IMR-90 (cell line): Measurements from ENCODE around the gene FXYD6. TPM values are rescaled to one million over a fixed set of nuclear protein-coding genes. Genes with fewer than 3 reads are reported as not detected.

ENCODE experiments used
- ATAC-seq: fragments of 200-7000 bp; cut with Tn5 transposase; 2 replicates; pipeline ENCODE4 v1.9.1; 2020; ENCODE audit warnings: low read depth, mild to moderate bottlenecking, moderate library complexity
- BruUV-seq: library from RNA; stranded (reverse); fragments of 400-500 nt; replicated peaks from 2 replicates; lab custom pipeline; 2021; lab: Mats Ljungman, UMichigan
- CTCF ChIA-PET: fragments of 300-600 bp; formaldehyde crosslinking; extraction: SDS; loops from one replicate; lab custom pipeline; 2021; ENCODE audit warnings: antibody characterized with exemption; lab: Yijun Ruan, JAX
- POLR2A ChIA-PET: fragments of 300-600 bp; sonication (Branson Sonifier 250); formaldehyde crosslinking; loops from one replicate; lab custom pipeline; 2022; ENCODE audit warnings: antibody characterized with exemption; ENCODE audit not compliant: unreplicated experiment; lab: Charles Lee
- DNase-seq: peaks from one replicate; pipeline ENCODE4 v3.0.0; 2013
- H2AFZ ChIP-seq: replicated peaks from 2 replicates; pipeline ENCODE3; 2013; ENCODE audit warnings: low read length, mild to moderate bottlenecking; ENCODE audit not compliant: poor library complexity
- H2AK5ac ChIP-seq: 2 replicates; pipeline ENCODE4 v1.6.1; 2013; ENCODE audit warnings: low read depth, low read length, inconsistent platforms
- H2AK9ac ChIP-seq: replicated peaks from 2 replicates; pipeline ENCODE3; 2013; ENCODE audit warnings: mild to moderate bottlenecking, low read depth, low read length, moderate library complexity; ENCODE audit not compliant: poor library complexity
- H2BK120ac ChIP-seq: 2 replicates; pipeline ENCODE4 v1.6.1; 2013; ENCODE audit warnings: low read depth, low read length, inconsistent platforms
- H2BK15ac ChIP-seq: 3 replicates; pipeline ENCODE4 v1.6.1; 2013; ENCODE audit warnings: low read depth, low read length, inconsistent platforms
- H2BK20ac ChIP-seq: 2 replicates; pipeline ENCODE4 v1.6.1; 2013; ENCODE audit warnings: low read depth, mild to moderate bottlenecking, inconsistent platforms, low read length, moderate library complexity
- H2BK5ac ChIP-seq: 2 replicates; pipeline ENCODE4 v1.6.1; 2013; ENCODE audit warnings: mild to moderate bottlenecking, low read depth, low read length, inconsistent platforms; ENCODE audit not compliant: poor library complexity, severe bottlenecking
- H3K14ac ChIP-seq: replicated peaks from 2 replicates; pipeline ENCODE4 v1.6.1; 2013; ENCODE audit warnings: low read depth, low read length, inconsistent platforms
- H3K18ac ChIP-seq: 2 replicates; pipeline ENCODE4 v1.6.1; 2013; ENCODE audit warnings: low read depth, low read length, control low read depth
- H3K23ac ChIP-seq: 2 replicates; pipeline ENCODE4 v1.6.1; 2013; ENCODE audit warnings: low read depth, low read length, inconsistent platforms
- H3K27ac ChIP-seq: 2 replicates; pipeline ENCODE4 v1.5.1; 2013; ENCODE audit warnings: mild to moderate bottlenecking, control low read depth, low read length; ENCODE audit not compliant: insufficient read depth
- H3K27me3 ChIP-seq: 2 replicates; pipeline ENCODE4 v1.6.1; 2013; ENCODE audit warnings: low read length; ENCODE audit not compliant: control insufficient read depth, insufficient read depth
- H3K36me3 ChIP-seq: 2 replicates; pipeline ENCODE4 v1.6.1; 2013; ENCODE audit warnings: low read length, mixed read lengths; ENCODE audit not compliant: control insufficient read depth, insufficient read depth
- H3K4ac ChIP-seq: 2 replicates; pipeline ENCODE4 v1.6.1; 2013; ENCODE audit warnings: low read depth, low read length, inconsistent platforms
- H3K4me1 ChIP-seq: 2 replicates; pipeline ENCODE4 v1.6.1; 2013; ENCODE audit warnings: low read length, mixed read lengths; ENCODE audit not compliant: control insufficient read depth, insufficient read depth
- H3K4me2 ChIP-seq: 2 replicates; pipeline ENCODE4 v1.6.1; 2013; ENCODE audit warnings: low read depth, mild to moderate bottlenecking, control low read depth, low read length, moderate library complexity
- H3K4me3 ChIP-seq: 2 replicates; pipeline ENCODE4 v1.5.1; 2013; ENCODE audit warnings: low read depth, mild to moderate bottlenecking, control low read depth, low read length, moderate library complexity; ENCODE audit not compliant: insufficient read depth
- H3K56ac ChIP-seq: 2 replicates; pipeline ENCODE4 v1.6.1; 2013; ENCODE audit warnings: low read length, inconsistent platforms; ENCODE audit not compliant: insufficient read depth; ENCODE audit errors: extremely low read depth
- H3K79me1 ChIP-seq, 2 experiments: 2 replicates each; pipeline ENCODE4 v1.6.1; 2013; ENCODE audit warnings: low read length in 2 of 2, inconsistent platforms in 1 of 2, low read depth in 1 of 2
- H3K9ac ChIP-seq: 2 replicates; pipeline ENCODE4 v1.6.1; 2013; ENCODE audit warnings: low read depth, low read length, control low read depth
- H3K9me1 ChIP-seq: 2 replicates; pipeline ENCODE4 v1.6.1; 2013; ENCODE audit warnings: low read length, inconsistent platforms; ENCODE audit not compliant: insufficient read depth
- H3K9me3 ChIP-seq: 2 replicates; pipeline ENCODE4 v1.6.1; 2013; ENCODE audit warnings: low read length; ENCODE audit not compliant: control insufficient read depth, insufficient read depth
- H4K20me1 ChIP-seq: 2 replicates; pipeline ENCODE4 v1.6.1; 2013; ENCODE audit warnings: low read length, inconsistent platforms; ENCODE audit not compliant: insufficient read depth
- H4K5ac ChIP-seq: 2 replicates; pipeline ENCODE4 v1.6.1; 2013; ENCODE audit warnings: mild to moderate bottlenecking, low read depth, low read length, control low read depth
- H4K8ac ChIP-seq, 2 experiments: 2 replicates each; pipeline ENCODE4 v1.6.1; 2013; ENCODE audit warnings: low read depth in 2 of 2, low read length in 2 of 2, control low read depth in 1 of 2, inconsistent platforms in 1 of 2
- H4K91ac ChIP-seq: 2 replicates; pipeline ENCODE4 v1.6.1; 2013; ENCODE audit warnings: low read depth, low read length, inconsistent platforms; ENCODE audit not compliant: insufficient read depth
- BHLHE40 ChIP-seq: fragments of 150-350 bp; IDR thresholded peaks from 2 replicates; pipeline ENCODE4 v1.6.1; 2016; ENCODE audit warnings: mild to moderate bottlenecking, low read depth, low read length
- CEBPB ChIP-seq: IDR thresholded peaks from 2 replicates; pipeline ENCODE4 v1.6.1; 2012; ENCODE audit warnings: low read depth, low read length, improper control_type of control experiment
- WGBS, 2 experiments: methylation state at CpG; one replicate each; pipeline versions ENCODE4 v1.1.5 to v1.1.7; 2013; ENCODE audit warnings: missing lambda C conversion rate in 2 of 2; ENCODE audit not compliant: insufficient read length in 1 of 2; ENCODE audit errors: extremely low coverage in 2 of 2; 5-methylcytosine and 5-hydroxymethylcytosine counted together
- dilution Hi-C: fragments of 300-500 bp; cut with HindIII; formaldehyde crosslinking; loops from one replicate; pipeline ENCODE4 v1.14.3; 2018; ENCODE audit warnings: low sequenced_read_pairs; ENCODE audit not compliant: unreplicated experiment
- in situ Hi-C: fragments of 300-500 bp; cut with MboI; formaldehyde crosslinking; loops from 3 replicates; pipeline ENCODE4 v1.14.3; 2019; ENCODE audit warnings: low sequenced_read_pairs, inconsistent platforms, mixed read lengths
- intact Hi-C: fragments of 100-400 bp; cut with micrococcal nuclease; formaldehyde crosslinking; loops from 2 replicates; pipeline ENCODE4 v1.10.0; 2022
- polyA plus RNA-seq, 3 experiments: library from polyadenylated mRNA; depleted of rRNA; stranded (reverse); fragments of >200 nt; gene quantifications; 2 replicates each; pipeline ENCODE4 v1.2.3, GENCODE V29; 2012; ENCODE audit warnings: low replicate concordance in 1 of 3
- total RNA-seq: library from RNA; depleted of rRNA; stranded (reverse); fragments of >200 nt; gene quantifications from 2 replicates; pipeline ENCODE4 v1.2.3, GENCODE V29; 2012

FXYD6 gene
- total and polyA plus RNA-seq, 2 of the 4 experiments (the other 2 are of a cell fraction) = 0.32 TPM; not detected in 1

- Histone ChIP-seq H4K5ac (no peak overlapping the region), H2BK15ac (no peak overlapping the region), H3K9me3 (no peaks in the 10 kb centered on the region), H3K9ac (no peak overlapping the region), H3K56ac (no peak overlapping the region), H3K27me3 (0 out of 2 replicates have a peak, but pooled peaks cover 2% of the 10 kb centered on the region), H3K27ac (no peak overlapping the region), H3K14ac (no peak overlapping the region), H4K91ac (no peak overlapping the region), H3K4ac (no peak overlapping the region), H3K4me3 (no peak overlapping the region), H2BK20ac (no peak overlapping the region), H3K23ac (no peak overlapping the region), H3K4me2 (no peak overlapping the region), H2BK120ac (no peak overlapping the region), H4K20me1 (no peaks in the 10 kb centered on the region), H2AK5ac (no peak overlapping the region), H4K8ac (no peak overlapping the region), H2BK5ac (no peak overlapping the region), H3K79me1 (no peaks in the 10 kb centered on the region), H3K9me1 (no peaks in the 10 kb centered on the region), H2AFZ (no peak overlapping the region), H3K4me1 (no peaks in the 10 kb centered on the region), H2AK9ac (no peak overlapping the region), H3K18ac (no peak overlapping the region), H3K36me3 (no peaks in the 10 kb centered on the region)
- intact Hi-C loops (no loop called here), in situ Hi-C loops (no loop called here), dilution Hi-C loops (no loop called here)
- POLR2A ChIA-PET = no interaction called here
- TF ChIP-seq BHLHE40 (no peak), CEBPB (no peak)
- WGBS, 2 experiments = 60% methylated on average over 1 of the region's 14 CpGs; no CpG with 5 or more reads in 1 of the 2 experiments
- DNase-seq (no peak), ATAC-seq (no peak)
- CTCF ChIA-PET = no interaction called here
- no TSS peak for BruUV-seq
Measured at GRCh38 chr11:117903505-117904382, 27.3 kb upstream of the FXYD6 start.
